ENCODE data around the gene SDF4. TPM values are rescaled to one million over a fixed set of nuclear protein-coding genes. Genes with fewer than 3 reads are reported as not detected.

Gene SDF4
- total RNA-seq, 2 donors from 2014 or later: 85.9 to 95.6 TPM

DNA sequence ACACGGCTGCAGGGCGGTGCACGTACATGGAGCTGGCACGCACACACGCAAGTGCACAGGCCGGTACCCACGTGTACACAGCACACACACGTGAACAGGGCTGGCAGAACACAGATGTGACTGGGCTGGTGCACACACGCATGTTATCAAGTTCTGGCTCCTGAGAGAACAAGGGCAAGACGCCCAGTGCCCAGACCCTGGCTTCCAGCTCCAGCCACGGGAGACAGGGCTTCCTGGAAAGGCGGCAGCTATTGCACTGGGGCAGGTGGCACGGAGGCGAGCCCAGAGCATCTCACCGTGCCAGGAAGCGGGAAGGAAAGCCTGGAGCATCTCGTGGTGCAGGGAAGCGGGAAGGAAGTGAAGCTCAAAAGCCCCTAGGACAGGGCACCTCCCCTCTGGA lies 5.9 kb downstream of the SDF4 start:
- TF ChIP-seq, protein P1, sequence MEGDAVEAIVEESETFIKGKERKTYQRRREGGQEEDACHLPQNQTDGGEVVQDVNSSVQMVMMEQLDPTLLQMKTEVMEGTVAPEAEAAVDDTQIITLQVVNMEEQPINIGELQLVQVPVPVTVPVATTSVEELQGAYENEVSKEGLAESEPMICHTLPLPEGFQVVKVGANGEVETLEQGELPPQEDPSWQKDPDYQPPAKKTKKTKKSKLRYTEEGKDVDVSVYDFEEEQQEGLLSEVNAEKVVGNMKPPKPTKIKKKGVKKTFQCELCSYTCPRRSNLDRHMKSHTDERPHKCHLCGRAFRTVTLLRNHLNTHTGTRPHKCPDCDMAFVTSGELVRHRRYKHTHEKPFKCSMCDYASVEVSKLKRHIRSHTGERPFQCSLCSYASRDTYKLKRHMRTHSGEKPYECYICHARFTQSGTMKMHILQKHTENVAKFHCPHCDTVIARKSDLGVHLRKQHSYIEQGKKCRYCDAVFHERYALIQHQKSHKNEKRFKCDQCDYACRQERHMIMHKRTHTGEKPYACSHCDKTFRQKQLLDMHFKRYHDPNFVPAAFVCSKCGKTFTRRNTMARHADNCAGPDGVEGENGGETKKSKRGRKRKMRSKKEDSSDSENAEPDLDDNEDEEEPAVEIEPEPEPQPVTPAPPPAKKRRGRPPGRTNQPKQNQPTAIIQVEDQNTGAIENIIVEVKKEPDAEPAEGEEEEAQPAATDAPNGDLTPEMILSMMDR (conservative IDR thresholded peaks at IDR 0.05): no peak
- no peak overlapping the region for H3K4me3 Mint-ChIP-seq
- no peak overlapping the region for H3K27ac Mint-ChIP-seq
- H3K4me1 Mint-ChIP-seq: no peaks in the 10 kb centered on the region
- Histone ChIP-seq H3K9ac (ENCODE audit: extremely low read depth, low read length, poor library complexity, severe bottlenecking) (no peak overlapping the region), H3K27ac (ENCODE audit: low read depth, low read length) (no peak overlapping the region), H3K36me3 (ENCODE audit: control insufficient read depth, insufficient read depth, low read length) (peaks cover 39% of the 10 kb centered on the region), H3K9me3 (ENCODE audit: control insufficient read depth, low read length) (no peaks in the 10 kb centered on the region), H3K4me3 (ENCODE audit: low read length) (no peak overlapping the region), H3K27me3 (ENCODE audit: control insufficient read depth, insufficient read depth, low read length, poor library complexity, severe bottlenecking) (no peaks in the 10 kb centered on the region), H3K4me1 (ENCODE audit: control insufficient read depth, insufficient read depth, low read length) (no peaks in the 10 kb centered on the region)
- DNase-seq: no peak
- no peaks in the 10 kb centered on the region for H3K27me3 Mint-ChIP-seq (ENCODE audit: insufficient read depth)
- 96 to 98% methylated on average over 16 to 18 of the region's 18 CpGs for WGBS, 2 experiments (ENCODE audit: insufficient coverage in 1 of 2, insufficient read length in 1 of 2)
- H3K9me3 Mint-ChIP-seq: no peaks in the 10 kb centered on the region
- H3K36me3 Mint-ChIP-seq (ENCODE audit: low read depth): peaks cover 51% of the 10 kb centered on the region

DNA sequence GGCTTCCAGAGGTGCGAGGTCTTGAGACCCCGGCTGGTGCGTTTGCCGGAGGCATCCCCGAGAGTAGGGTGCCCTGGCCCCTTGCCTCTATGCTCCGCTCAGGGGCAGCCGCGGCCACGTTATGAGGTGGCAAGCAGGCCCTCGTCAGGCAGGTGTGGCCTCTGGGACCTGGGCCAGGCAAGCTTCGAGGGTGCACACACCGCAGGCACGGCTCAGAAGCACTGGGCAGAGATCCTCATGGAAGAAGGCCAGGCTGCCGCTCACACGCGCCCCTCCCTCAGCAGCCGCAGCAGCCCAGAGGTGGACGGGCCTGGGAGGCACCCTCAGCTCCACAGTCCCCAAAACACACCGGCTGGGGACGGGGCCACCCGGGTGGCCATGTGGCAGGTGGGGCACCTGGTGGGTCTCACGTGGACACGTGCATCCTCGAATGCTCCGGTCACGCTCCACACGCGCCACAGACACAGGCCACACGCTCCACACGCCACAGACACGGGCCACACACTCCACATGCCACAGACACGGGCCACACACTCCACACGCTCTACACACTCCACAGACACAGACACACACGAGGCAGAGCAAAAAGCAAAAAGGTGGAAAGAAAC lies 6.5 kb downstream of the SDF4 start:
- peaks cover 45% of the 10 kb centered on the region for H3K36me3 ChIP-seq (ENCODE audit: control insufficient read depth, insufficient read depth, low read length)
- H3K9me3 ChIP-seq (ENCODE audit: control insufficient read depth, low read length): no peaks in the 10 kb centered on the region
- Mint-ChIP-seq H3K36me3 (ENCODE audit: low read depth) (peaks cover 57% of the 10 kb centered on the region), H3K4me3 (no peak overlapping the region), H3K4me1 (no peaks in the 10 kb centered on the region), H3K27me3 (ENCODE audit: insufficient read depth) (no peaks in the 10 kb centered on the region), H3K9me3 (no peaks in the 10 kb centered on the region), H3K27ac (no peak overlapping the region)
- DNase-seq: no peak
- no peaks in the 10 kb centered on the region for H3K27me3 ChIP-seq (ENCODE audit: control insufficient read depth, insufficient read depth, low read length, poor library complexity, severe bottlenecking)
- H3K4me3 ChIP-seq (ENCODE audit: low read length): no peak overlapping the region
- no peak overlapping the region for H3K9ac ChIP-seq (ENCODE audit: extremely low read depth, low read length, poor library complexity, severe bottlenecking)
- H3K27ac ChIP-seq (ENCODE audit: low read depth, low read length): no peak overlapping the region
- H3K4me1 ChIP-seq (ENCODE audit: control insufficient read depth, insufficient read depth, low read length): no peaks in the 10 kb centered on the region
- WGBS, 2 experiments (ENCODE audit: insufficient coverage in 1 of 2, insufficient read length in 1 of 2): 93 to 95% methylated on average over 9 to 34 of the region's 34 CpGs
- TF ChIP-seq, protein P1 (conservative IDR thresholded peaks at IDR 0.05): no peak

DNA sequence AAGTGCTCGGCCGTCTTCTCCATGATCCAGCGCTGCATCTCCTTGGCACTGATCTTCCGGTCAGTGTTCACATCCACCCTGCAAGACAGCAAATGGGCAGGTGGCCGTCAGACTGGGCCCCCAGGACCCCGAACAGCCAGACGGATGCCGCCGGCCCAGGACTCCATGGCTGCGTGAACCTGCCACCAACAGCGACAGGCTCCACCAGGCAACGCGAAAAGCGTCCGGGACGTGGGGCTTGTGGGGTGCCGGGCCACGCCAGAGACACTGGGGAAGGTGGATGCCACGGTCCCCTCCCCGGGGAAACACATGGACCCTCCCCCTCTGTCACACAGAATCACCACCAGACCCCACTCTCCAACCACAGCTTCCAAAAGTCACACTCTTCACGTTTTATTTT lies 7.9 kb downstream of the SDF4 start:
- H3K4me1 ChIP-seq (ENCODE audit: control insufficient read depth, insufficient read depth, low read length): no peaks in the 10 kb centered on the region
- 94 to 97% methylated on average over 11 to 21 of the region's 21 CpGs for WGBS, 2 experiments (ENCODE audit: insufficient coverage in 1 of 2, insufficient read length in 1 of 2)
- H3K4me3 ChIP-seq (ENCODE audit: low read length): no peak overlapping the region
- H3K9ac ChIP-seq (ENCODE audit: extremely low read depth, low read length, poor library complexity, severe bottlenecking): no peak overlapping the region
- no peaks in the 10 kb centered on the region for H3K27me3 Mint-ChIP-seq (ENCODE audit: insufficient read depth)
- no peaks in the 10 kb centered on the region for H3K9me3 ChIP-seq (ENCODE audit: control insufficient read depth, low read length)
- no peak for DNase-seq
- H3K36me3 ChIP-seq (ENCODE audit: control insufficient read depth, insufficient read depth, low read length): peaks cover 37% of the 10 kb centered on the region
- H3K27ac ChIP-seq (ENCODE audit: low read depth, low read length): no peak overlapping the region
- H3K4me3 Mint-ChIP-seq: no peak overlapping the region
- no peaks in the 10 kb centered on the region for H3K27me3 ChIP-seq (ENCODE audit: control insufficient read depth, insufficient read depth, low read length, poor library complexity, severe bottlenecking)
- no peaks in the 10 kb centered on the region for H3K4me1 Mint-ChIP-seq
- TF ChIP-seq, protein P1 (conservative IDR thresholded peaks at IDR 0.05): no peak
- peaks cover 55% of the 10 kb centered on the region for H3K36me3 Mint-ChIP-seq (ENCODE audit: low read depth)
- H3K9me3 Mint-ChIP-seq: no peaks in the 10 kb centered on the region
- no peak overlapping the region for H3K27ac Mint-ChIP-seq

All from endodermal cell (in vitro differentiated cells).